Measurements from ENCODE around the gene DNAJC13. TPM values are rescaled to one million over a fixed set of nuclear protein-coding genes. Genes with fewer than 3 reads are reported as not detected.

Gene DNAJC13
- total RNA-seq, 2 donors from 2014 or later, result 39.4 to 40.5 TPM

- H3K27ac Mint-ChIP-seq, result peak overlapping the region; percentile 5
- H3K27me3 ChIP-seq (ENCODE audit: control insufficient read depth, insufficient read depth, low read length, poor library complexity, severe bottlenecking), result no peaks in the 10 kb centered on the region
- no peak overlapping the region for H3K27ac ChIP-seq (ENCODE audit: low read depth, low read length)
- H3K27me3 Mint-ChIP-seq (ENCODE audit: insufficient read depth), result no peaks in the 10 kb centered on the region
- WGBS, 2 experiments (ENCODE audit: insufficient coverage in 1 of 2, insufficient read length in 1 of 2), result 99 to 100% methylated on average over 2 to 5 of the region's 5 CpGs
- H3K9me3 Mint-ChIP-seq, result no peaks in the 10 kb centered on the region
- H3K9me3 ChIP-seq (ENCODE audit: control insufficient read depth, low read length), result no peaks in the 10 kb centered on the region
- DNase-seq, result no peak
- peaks cover 78% of the 10 kb centered on the region for H3K36me3 Mint-ChIP-seq (ENCODE audit: low read depth)
- peaks cover 93% of the 10 kb centered on the region for H3K36me3 ChIP-seq (ENCODE audit: control insufficient read depth, insufficient read depth, low read length)
- no peak overlapping the region for H3K4me3 Mint-ChIP-seq
- no peak for TF ChIP-seq CTCF (conservative IDR thresholded peaks at IDR 0.05)
- no peaks in the 10 kb centered on the region for H3K4me1 Mint-ChIP-seq
- no peaks in the 10 kb centered on the region for H3K4me1 ChIP-seq (ENCODE audit: control insufficient read depth, insufficient read depth, low read length)
- no peak overlapping the region for H3K4me3 ChIP-seq (ENCODE audit: low read length)
- no peak overlapping the region for H3K9ac ChIP-seq (ENCODE audit: extremely low read depth, low read length, poor library complexity, severe bottlenecking)
Measured at GRCh38 chr3:132521901-132522300, 104.6 kb downstream of the DNAJC13 start.

GRCh38 chr3:132522353-132522752 is 105.1 kb downstream of the DNAJC13 start:
- H3K27me3 Mint-ChIP-seq (ENCODE audit: insufficient read depth), result no peaks in the 10 kb centered on the region
- H3K27me3 ChIP-seq (ENCODE audit: control insufficient read depth, insufficient read depth, low read length, poor library complexity, severe bottlenecking), result no peaks in the 10 kb centered on the region
- H3K36me3 Mint-ChIP-seq (ENCODE audit: low read depth), result peaks cover 76% of the 10 kb centered on the region
- H3K9me3 ChIP-seq (ENCODE audit: control insufficient read depth, low read length), result no peaks in the 10 kb centered on the region
- peaks cover 92% of the 10 kb centered on the region for H3K36me3 ChIP-seq (ENCODE audit: control insufficient read depth, insufficient read depth, low read length)
- H3K9ac ChIP-seq (ENCODE audit: extremely low read depth, low read length, poor library complexity, severe bottlenecking), result no peak overlapping the region
- no peak for DNase-seq
- no peaks in the 10 kb centered on the region for H3K4me1 Mint-ChIP-seq
- no peak overlapping the region for H3K27ac ChIP-seq (ENCODE audit: low read depth, low read length)
- WGBS, 2 experiments (ENCODE audit: insufficient coverage in 1 of 2, insufficient read length in 1 of 2), result 80 to 97% methylated on average over 1 to 3 of the region's 3 CpGs
- no peak for TF ChIP-seq CTCF (conservative IDR thresholded peaks at IDR 0.05)
- no peak overlapping the region for H3K4me3 ChIP-seq (ENCODE audit: low read length)
- no peaks in the 10 kb centered on the region for H3K9me3 Mint-ChIP-seq
- H3K27ac Mint-ChIP-seq, result peak overlapping the region; percentile 5
- no peak overlapping the region for H3K4me3 Mint-ChIP-seq
- H3K4me1 ChIP-seq (ENCODE audit: control insufficient read depth, insufficient read depth, low read length), result no peaks in the 10 kb centered on the region

- Histone ChIP-seq H3K9me3 (ENCODE audit: control insufficient read depth, low read length) (no peaks in the 10 kb centered on the region), H3K4me1 (ENCODE audit: control insufficient read depth, insufficient read depth, low read length) (no peaks in the 10 kb centered on the region), H3K27me3 (ENCODE audit: control insufficient read depth, insufficient read depth, low read length, poor library complexity, severe bottlenecking) (no peaks in the 10 kb centered on the region), H3K27ac (ENCODE audit: low read depth, low read length) (no peak overlapping the region), H3K4me3 (ENCODE audit: low read length) (no peak overlapping the region), H3K9ac (ENCODE audit: extremely low read depth, low read length, poor library complexity, severe bottlenecking) (no peak overlapping the region), H3K36me3 (ENCODE audit: control insufficient read depth, insufficient read depth, low read length) (peaks cover 76% of the 10 kb centered on the region)
- no peak for DNase-seq
- H3K36me3 Mint-ChIP-seq (ENCODE audit: low read depth), result peaks cover 60% of the 10 kb centered on the region
- no peaks in the 10 kb centered on the region for H3K27me3 Mint-ChIP-seq (ENCODE audit: insufficient read depth)
- H3K4me3 Mint-ChIP-seq, result no peak overlapping the region
- no peaks in the 10 kb centered on the region for H3K9me3 Mint-ChIP-seq
- no peak overlapping the region for H3K27ac Mint-ChIP-seq
- peaks cover 10% of the 10 kb centered on the region for H3K4me1 Mint-ChIP-seq
- WGBS, 2 experiments (ENCODE audit: insufficient coverage in 1 of 2, insufficient read length in 1 of 2), result 91 to 93% methylated on average over 3 of the region's 3 CpGs
- no peak for TF ChIP-seq CTCF (conservative IDR thresholded peaks at IDR 0.05)
Measured at GRCh38 chr3:132530624-132531023, 113.3 kb downstream of the DNAJC13 start.

All from endodermal cell (in vitro differentiated cells).